Measurements from ENCODE around the gene TRDMT1. TPM values are rescaled to one million over a fixed set of nuclear protein-coding genes. Genes with fewer than 3 reads are reported as not detected.

The TRDMT1 gene
- polyA plus RNA-seq, 3 donors: 3.1 to 6.6 (median 5.0) TPM

GRCh38 chr10:17166699-17167098 lies 34.8 kb downstream of the TRDMT1 start:
- Histone ChIP-seq H3K27me3 (ENCODE audit: control insufficient read depth in 2 of 2, insufficient read depth in 2 of 2, low read length in 2 of 2) (no peaks in the 10 kb centered on the region), H4K20me1 (ENCODE audit: insufficient read depth, low read length) (no peaks in the 10 kb centered on the region), H2AFZ (ENCODE audit: insufficient read depth, low read depth, low read length, poor library complexity, severe bottlenecking) (no peak overlapping the region), H3K27ac (ENCODE audit: low read depth in 1 of 2, low read length in 2 of 2) (no peak overlapping the region), H3K36me3 (replicated peaks in 1 of 2; ENCODE audit: control insufficient read depth in 1 of 2, insufficient read depth in 2 of 2, low read length in 2 of 2) (peaks cover 0 to 5% of the 10 kb centered on the region in 2 donors), H3K9ac (ENCODE audit: insufficient read depth, low read length, poor library complexity, severe bottlenecking) (no peak overlapping the region), H3K4me3 (replicated peaks in 1 of 3; ENCODE audit: low read depth in 2 of 3, low read length in 3 of 3) (no peak overlapping the region), H3K4me2 (replicated peaks; ENCODE audit: extremely low read depth, low read length, poor library complexity, severe bottlenecking) (no peak overlapping the region), H3K4me1 (ENCODE audit: control insufficient read depth in 1 of 2, insufficient read depth in 2 of 2, low read length in 2 of 2) (no peaks in the 10 kb centered on the region), H3K9me3 (replicated peaks in 1 of 2; ENCODE audit: control insufficient read depth in 1 of 2, insufficient read depth in 1 of 2, low read length in 2 of 2) (no peaks in the 10 kb centered on the region), H3K79me2 (ENCODE audit: insufficient read depth, low read length) (no peaks in the 10 kb centered on the region)
- 81% methylated on average over 2 of the region's 3 CpGs for WGBS (ENCODE audit: insufficient coverage)
- Mint-ChIP-seq H3K4me1 (no peaks in the 10 kb centered on the region), H3K27me3 (ENCODE audit: low read depth in 3 of 3) (no peaks in the 10 kb centered on the region), H3K9me3 (peaks cover 0 to 4% (median 0%) of the 10 kb centered on the region in 7 donors), H3K4me3 (no peak overlapping the region), H3K36me3 (peaks cover 9 to 19% of the 10 kb centered on the region in 2 donors), H3K27ac (peak overlapping the region in 1 of 7 donors; percentile 45)
- intact Hi-C loops (cut with micrococcal nuclease): no loop called here
- no peak for TF ChIP-seq CTCF (IDR thresholded peaks at IDR 0.05)
- DNase-seq: no peak

- no peak for TF ChIP-seq CTCF (IDR thresholded peaks at IDR 0.05)
- Histone ChIP-seq H3K4me1 (ENCODE audit: control insufficient read depth in 1 of 2, insufficient read depth in 2 of 2, low read length in 2 of 2) (no peaks in the 10 kb centered on the region), H2AFZ (ENCODE audit: insufficient read depth, low read depth, low read length, poor library complexity, severe bottlenecking) (no peak overlapping the region), H3K36me3 (replicated peaks in 1 of 2; ENCODE audit: control insufficient read depth in 1 of 2, insufficient read depth in 2 of 2, low read length in 2 of 2) (no peaks in the 10 kb centered on the region), H3K4me3 (replicated peaks in 1 of 3; ENCODE audit: low read depth in 2 of 3, low read length in 3 of 3) (no peak overlapping the region), H3K4me2 (replicated peaks; ENCODE audit: extremely low read depth, low read length, poor library complexity, severe bottlenecking) (no peak overlapping the region), H3K27me3 (ENCODE audit: control insufficient read depth in 2 of 2, insufficient read depth in 2 of 2, low read length in 2 of 2) (no peaks in the 10 kb centered on the region), H3K79me2 (ENCODE audit: insufficient read depth, low read length) (no peaks in the 10 kb centered on the region), H3K9me3 (replicated peaks in 1 of 2; ENCODE audit: control insufficient read depth in 1 of 2, insufficient read depth in 1 of 2, low read length in 2 of 2) (no peaks in the 10 kb centered on the region), H3K27ac (ENCODE audit: low read depth in 1 of 2, low read length in 2 of 2) (no peak overlapping the region), H4K20me1 (ENCODE audit: insufficient read depth, low read length) (no peaks in the 10 kb centered on the region), H3K9ac (ENCODE audit: insufficient read depth, low read length, poor library complexity, severe bottlenecking) (no peak overlapping the region)
- H3K4me1 Mint-ChIP-seq: no peaks in the 10 kb centered on the region
- H3K9me3 Mint-ChIP-seq: peaks cover 0 to 4% (median 0%) of the 10 kb centered on the region in 7 donors
- no peak overlapping the region for H3K4me3 Mint-ChIP-seq
- H3K27ac Mint-ChIP-seq: no peak overlapping the region
- intact Hi-C loops (cut with micrococcal nuclease): no loop called here
- no peak for DNase-seq
- H3K27me3 Mint-ChIP-seq (ENCODE audit: low read depth in 3 of 3): peaks cover 0 to 2% (median 0%) of the 10 kb centered on the region in 3 donors
- H3K36me3 Mint-ChIP-seq: peaks cover 6 to 8% of the 10 kb centered on the region in 2 donors
- WGBS (ENCODE audit: insufficient coverage): 85% methylated on average over 2 of the region's 2 CpGs
Measured at GRCh38 chr10:17162828-17163227, 38.6 kb downstream of the TRDMT1 start.
